Lung microvascular endothelial cell (primary cell): ENCODE measurements around the gene KCTD2. TPM values are rescaled to one million over a fixed set of nuclear protein-coding genes. Genes with fewer than 3 reads are reported as not detected.

Experiments used
- total RNA-seq: library from RNA; depleted of rRNA; stranded (reverse); fragments of >200 nt; gene quantifications from 2 replicates; pipeline ENCODE4 v1.2.1, GENCODE V29; 2014

The KCTD2 gene
- total RNA-seq, 1 donor from 2014 or later = 11.9 TPM

Other genes with a start within 250 kb of the KCTD2 start
- gene GRIN2C, start 187.3 kb upstream of the KCTD2 start, total RNA-seq = under 0.01 TPM in 2 replicates
- 12.9 and 41.2 TPM in 2 replicates for gene FDXR, start 174.2 kb upstream of the KCTD2 start, total RNA-seq
- not detected in 2 replicates for gene FADS6, start 153.6 kb upstream of the KCTD2 start, total RNA-seq
- gene USH1G, start 124.0 kb upstream of the KCTD2 start, total RNA-seq = not detected in 2 replicates
- not detected in 2 replicates for gene OTOP2, start 123.0 kb upstream of the KCTD2 start, total RNA-seq
- not detected in 2 replicates for gene OTOP3, start 111.3 kb upstream of the KCTD2 start, total RNA-seq
- 21.4 and 44.8 TPM in 2 replicates for gene HID1, start 74.5 kb upstream of the KCTD2 start, total RNA-seq
- gene CDR2L, start 59.6 kb upstream of the KCTD2 start, total RNA-seq = 5.0 and 5.7 TPM in 2 replicates
- 17.9 and 19.4 TPM in 2 replicates for gene MRPL58, start 34.6 kb upstream of the KCTD2 start, total RNA-seq
- 156 and 219 TPM in 2 replicates for gene ATP5PD, start 256 bp upstream of the KCTD2 start, total RNA-seq
- gene SLC16A5, start 40.7 kb downstream of the KCTD2 start, total RNA-seq = 2.0 and 3.9 TPM in 2 replicates
- gene ARMC7, start 62.7 kb downstream of the KCTD2 start, total RNA-seq = 2.4 and 2.8 TPM in 2 replicates
- gene NT5C, start 84.5 kb downstream of the KCTD2 start, total RNA-seq = 34.7 and 38.7 TPM in 2 replicates
- 72.4 and 119 TPM in 2 replicates for gene JPT1, start 107.3 kb downstream of the KCTD2 start, total RNA-seq
- gene SUMO2, start 135.7 kb downstream of the KCTD2 start, total RNA-seq = 89.4 and 100 TPM in 2 replicates
- 28.3 and 31.5 TPM in 2 replicates for gene NUP85, start 158.5 kb downstream of the KCTD2 start, total RNA-seq
- 6.1 and 10.5 TPM in 2 replicates for gene GGA3, start 214.4 kb downstream of the KCTD2 start, total RNA-seq
- 60.9 and 61.0 TPM in 2 replicates for gene MRPS7, start 214.7 kb downstream of the KCTD2 start, total RNA-seq
- 7.4 and 7.5 TPM in 2 replicates for gene MIF4GD, start 224.0 kb downstream of the KCTD2 start, total RNA-seq
- 3.9 and 6.5 TPM in 2 replicates for gene SLC25A19, start 242.2 kb downstream of the KCTD2 start, total RNA-seq